IMR-90 (cell line): ENCODE measurements around the gene GABRB1. TPM values are rescaled to one million over a fixed set of nuclear protein-coding genes. Genes with fewer than 3 reads are reported as not detected.

Experiments used
- ATAC-seq: fragments of 200-7000 bp; cut with Tn5 transposase; 2 replicates; pipeline ENCODE4 v1.9.1; 2020; ENCODE audit warnings: low read depth, mild to moderate bottlenecking, moderate library complexity
- BruUV-seq: library from RNA; stranded (reverse); fragments of 400-500 nt; replicated peaks from 2 replicates; lab custom pipeline; 2021; lab: Mats Ljungman, UMichigan
- CTCF ChIA-PET: fragments of 300-600 bp; formaldehyde crosslinking; extraction: SDS; loops from one replicate; lab custom pipeline; 2021; ENCODE audit warnings: antibody characterized with exemption; lab: Yijun Ruan, JAX
- POLR2A ChIA-PET: fragments of 300-600 bp; sonication (Branson Sonifier 250); formaldehyde crosslinking; loops from one replicate; lab custom pipeline; 2022; ENCODE audit warnings: antibody characterized with exemption; ENCODE audit not compliant: unreplicated experiment; lab: Charles Lee
- DNase-seq: peaks from one replicate; pipeline ENCODE4 v3.0.0; 2013
- H2AFZ ChIP-seq: replicated peaks from 2 replicates; pipeline ENCODE3; 2013; ENCODE audit warnings: low read length, mild to moderate bottlenecking; ENCODE audit not compliant: poor library complexity
- H2AK5ac ChIP-seq: 2 replicates; pipeline ENCODE4 v1.6.1; 2013; ENCODE audit warnings: low read depth, low read length, inconsistent platforms
- H2AK9ac ChIP-seq: replicated peaks from 2 replicates; pipeline ENCODE3; 2013; ENCODE audit warnings: mild to moderate bottlenecking, low read depth, low read length, moderate library complexity; ENCODE audit not compliant: poor library complexity
- H2BK120ac ChIP-seq: 2 replicates; pipeline ENCODE4 v1.6.1; 2013; ENCODE audit warnings: low read depth, low read length, inconsistent platforms
- H2BK15ac ChIP-seq: 3 replicates; pipeline ENCODE4 v1.6.1; 2013; ENCODE audit warnings: low read depth, low read length, inconsistent platforms
- H2BK20ac ChIP-seq: 2 replicates; pipeline ENCODE4 v1.6.1; 2013; ENCODE audit warnings: low read depth, mild to moderate bottlenecking, inconsistent platforms, low read length, moderate library complexity
- H2BK5ac ChIP-seq: 2 replicates; pipeline ENCODE4 v1.6.1; 2013; ENCODE audit warnings: mild to moderate bottlenecking, low read depth, low read length, inconsistent platforms; ENCODE audit not compliant: poor library complexity, severe bottlenecking
- H3K14ac ChIP-seq: replicated peaks from 2 replicates; pipeline ENCODE4 v1.6.1; 2013; ENCODE audit warnings: low read depth, low read length, inconsistent platforms
- H3K18ac ChIP-seq: 2 replicates; pipeline ENCODE4 v1.6.1; 2013; ENCODE audit warnings: low read depth, low read length, control low read depth
- H3K23ac ChIP-seq: 2 replicates; pipeline ENCODE4 v1.6.1; 2013; ENCODE audit warnings: low read depth, low read length, inconsistent platforms
- H3K27ac ChIP-seq: 2 replicates; pipeline ENCODE4 v1.5.1; 2013; ENCODE audit warnings: mild to moderate bottlenecking, control low read depth, low read length; ENCODE audit not compliant: insufficient read depth
- H3K27me3 ChIP-seq: 2 replicates; pipeline ENCODE4 v1.6.1; 2013; ENCODE audit warnings: low read length; ENCODE audit not compliant: control insufficient read depth, insufficient read depth
- H3K36me3 ChIP-seq: 2 replicates; pipeline ENCODE4 v1.6.1; 2013; ENCODE audit warnings: low read length, mixed read lengths; ENCODE audit not compliant: control insufficient read depth, insufficient read depth
- H3K4ac ChIP-seq: 2 replicates; pipeline ENCODE4 v1.6.1; 2013; ENCODE audit warnings: low read depth, low read length, inconsistent platforms
- H3K4me1 ChIP-seq: 2 replicates; pipeline ENCODE4 v1.6.1; 2013; ENCODE audit warnings: low read length, mixed read lengths; ENCODE audit not compliant: control insufficient read depth, insufficient read depth
- H3K4me2 ChIP-seq: 2 replicates; pipeline ENCODE4 v1.6.1; 2013; ENCODE audit warnings: low read depth, mild to moderate bottlenecking, control low read depth, low read length, moderate library complexity
- H3K4me3 ChIP-seq: 2 replicates; pipeline ENCODE4 v1.5.1; 2013; ENCODE audit warnings: low read depth, mild to moderate bottlenecking, control low read depth, low read length, moderate library complexity; ENCODE audit not compliant: insufficient read depth
- H3K56ac ChIP-seq: 2 replicates; pipeline ENCODE4 v1.6.1; 2013; ENCODE audit warnings: low read length, inconsistent platforms; ENCODE audit not compliant: insufficient read depth; ENCODE audit errors: extremely low read depth
- H3K79me1 ChIP-seq, 2 experiments: 2 replicates each; pipeline ENCODE4 v1.6.1; 2013; ENCODE audit warnings: low read length in 2 of 2, inconsistent platforms in 1 of 2, low read depth in 1 of 2
- H3K9ac ChIP-seq: 2 replicates; pipeline ENCODE4 v1.6.1; 2013; ENCODE audit warnings: low read depth, low read length, control low read depth
- H3K9me1 ChIP-seq: 2 replicates; pipeline ENCODE4 v1.6.1; 2013; ENCODE audit warnings: low read length, inconsistent platforms; ENCODE audit not compliant: insufficient read depth
- H3K9me3 ChIP-seq: 2 replicates; pipeline ENCODE4 v1.6.1; 2013; ENCODE audit warnings: low read length; ENCODE audit not compliant: control insufficient read depth, insufficient read depth
- H4K20me1 ChIP-seq: 2 replicates; pipeline ENCODE4 v1.6.1; 2013; ENCODE audit warnings: low read length, inconsistent platforms; ENCODE audit not compliant: insufficient read depth
- H4K5ac ChIP-seq: 2 replicates; pipeline ENCODE4 v1.6.1; 2013; ENCODE audit warnings: mild to moderate bottlenecking, low read depth, low read length, control low read depth
- H4K8ac ChIP-seq, 2 experiments: 2 replicates each; pipeline ENCODE4 v1.6.1; 2013; ENCODE audit warnings: low read depth in 2 of 2, low read length in 2 of 2, control low read depth in 1 of 2, inconsistent platforms in 1 of 2
- H4K91ac ChIP-seq: 2 replicates; pipeline ENCODE4 v1.6.1; 2013; ENCODE audit warnings: low read depth, low read length, inconsistent platforms; ENCODE audit not compliant: insufficient read depth
- BHLHE40 ChIP-seq: fragments of 150-350 bp; IDR thresholded peaks from 2 replicates; pipeline ENCODE4 v1.6.1; 2016; ENCODE audit warnings: mild to moderate bottlenecking, low read depth, low read length
- CEBPB ChIP-seq: IDR thresholded peaks from 2 replicates; pipeline ENCODE4 v1.6.1; 2012; ENCODE audit warnings: low read depth, low read length, improper control_type of control experiment
- CHD1 ChIP-seq: IDR thresholded peaks from 2 replicates; pipeline ENCODE4 v1.6.1; 2012; ENCODE audit warnings: low read depth, low read length, improper control_type of control experiment
- ELK1 ChIP-seq: fragments of 150-350 bp; IDR thresholded peaks from 2 replicates; pipeline ENCODE4 v1.6.1; 2016; ENCODE audit warnings: low read depth, mild to moderate bottlenecking, low read length, moderate library complexity, borderline replicate concordance
- MAFK ChIP-seq: IDR thresholded peaks from 2 replicates; pipeline ENCODE4 v1.6.1; 2012; ENCODE audit warnings: low read depth, low read length, improper control_type of control experiment
- MXI1 ChIP-seq: IDR thresholded peaks from 2 replicates; pipeline ENCODE4 v1.6.1; 2012; ENCODE audit warnings: low read depth, mild to moderate bottlenecking, low read length, moderate library complexity, borderline replicate concordance
- NFE2L2 ChIP-seq: fragments of 150-350 bp; IDR thresholded peaks from 2 replicates; pipeline ENCODE4 v1.6.1; 2016; ENCODE audit warnings: low read depth, mild to moderate bottlenecking, low read length
- POLR2A ChIP-seq: IDR thresholded peaks from 2 replicates; pipeline ENCODE4 v1.6.1; 2012; ENCODE audit warnings: mild to moderate bottlenecking, low read depth, low read length
- RAD21 ChIP-seq: IDR thresholded peaks from 2 replicates; pipeline ENCODE4 v1.6.1; 2012; ENCODE audit warnings: low read length, improper control_type of control experiment
- RCOR1 ChIP-seq: IDR thresholded peaks from 2 replicates; pipeline ENCODE4 v1.6.1; 2012; ENCODE audit warnings: mild to moderate bottlenecking, low read length, improper control_type of control experiment; ENCODE audit not compliant: insufficient replicate concordance
- RFX5 ChIP-seq: IDR thresholded peaks from 2 replicates; pipeline ENCODE4 v1.8.0; 2012; ENCODE audit warnings: low read depth, mild to moderate bottlenecking, low read length, moderate library complexity
- SMC3 ChIP-seq: fragments of 150-350 bp; IDR thresholded peaks from 2 replicates; pipeline ENCODE4 v1.6.1; 2016; ENCODE audit warnings: low read depth, mild to moderate bottlenecking, antibody characterized with exemption, low read length, moderate library complexity
- WGBS, 2 experiments: methylation state at CpG; one replicate each; pipeline versions ENCODE4 v1.1.5 to v1.1.7; 2013; ENCODE audit warnings: missing lambda C conversion rate in 2 of 2; ENCODE audit not compliant: insufficient read length in 1 of 2; ENCODE audit errors: extremely low coverage in 2 of 2; 5-methylcytosine and 5-hydroxymethylcytosine counted together
- dilution Hi-C: fragments of 300-500 bp; cut with HindIII; formaldehyde crosslinking; loops from one replicate; pipeline ENCODE4 v1.14.3; 2018; ENCODE audit warnings: low sequenced_read_pairs; ENCODE audit not compliant: unreplicated experiment
- in situ Hi-C: fragments of 300-500 bp; cut with MboI; formaldehyde crosslinking; loops from 3 replicates; pipeline ENCODE4 v1.14.3; 2019; ENCODE audit warnings: low sequenced_read_pairs, inconsistent platforms, mixed read lengths
- intact Hi-C: fragments of 100-400 bp; cut with micrococcal nuclease; formaldehyde crosslinking; loops from 2 replicates; pipeline ENCODE4 v1.10.0; 2022
- polyA plus RNA-seq, 3 experiments: library from polyadenylated mRNA; depleted of rRNA; stranded (reverse); fragments of >200 nt; gene quantifications; 2 replicates each; pipeline ENCODE4 v1.2.3, GENCODE V29; 2012; ENCODE audit warnings: low replicate concordance in 1 of 3
- total RNA-seq: library from RNA; depleted of rRNA; stranded (reverse); fragments of >200 nt; gene quantifications from 2 replicates; pipeline ENCODE4 v1.2.3, GENCODE V29; 2012
- TF ChIP-seq, protein P1 (sequence below): fragments of 150-350 bp; IDR thresholded peaks from 2 replicates; pipeline ENCODE4 v1.6.1; 2017; ENCODE audit warnings: mild to moderate bottlenecking, antibody characterized with exemption, low read length, low read depth
- TF ChIP-seq, protein P2 (sequence below): conservative IDR thresholded peaks from 2 replicates; pipeline ENCODE4 v1.5.1; 2012; ENCODE audit warnings: mild to moderate bottlenecking, low read depth, low read length, improper control_type of control experiment

GABRB1 gene
- total and polyA plus RNA-seq, 2 of the 4 experiments (the other 2 are of a cell fraction), result 4.7 to 16.1 TPM

- TF ChIP-seq, protein P1, sequence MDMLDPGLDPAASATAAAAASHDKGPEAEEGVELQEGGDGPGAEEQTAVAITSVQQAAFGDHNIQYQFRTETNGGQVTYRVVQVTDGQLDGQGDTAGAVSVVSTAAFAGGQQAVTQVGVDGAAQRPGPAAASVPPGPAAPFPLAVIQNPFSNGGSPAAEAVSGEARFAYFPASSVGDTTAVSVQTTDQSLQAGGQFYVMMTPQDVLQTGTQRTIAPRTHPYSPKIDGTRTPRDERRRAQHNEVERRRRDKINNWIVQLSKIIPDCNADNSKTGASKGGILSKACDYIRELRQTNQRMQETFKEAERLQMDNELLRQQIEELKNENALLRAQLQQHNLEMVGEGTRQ, result no peak
- TF ChIP-seq MXI1, result no peak
- TF ChIP-seq RAD21, result no peak
- no peak for TF ChIP-seq POLR2A
- TF ChIP-seq CEBPB, result no peak
- no peak for TF ChIP-seq ELK1
- no peak for TF ChIP-seq RFX5
- TF ChIP-seq BHLHE40, result no peak
- TF ChIP-seq NFE2L2, result no peak
- TF ChIP-seq CHD1, result no peak
- no peak for TF ChIP-seq MAFK
- TF ChIP-seq, protein P2, sequence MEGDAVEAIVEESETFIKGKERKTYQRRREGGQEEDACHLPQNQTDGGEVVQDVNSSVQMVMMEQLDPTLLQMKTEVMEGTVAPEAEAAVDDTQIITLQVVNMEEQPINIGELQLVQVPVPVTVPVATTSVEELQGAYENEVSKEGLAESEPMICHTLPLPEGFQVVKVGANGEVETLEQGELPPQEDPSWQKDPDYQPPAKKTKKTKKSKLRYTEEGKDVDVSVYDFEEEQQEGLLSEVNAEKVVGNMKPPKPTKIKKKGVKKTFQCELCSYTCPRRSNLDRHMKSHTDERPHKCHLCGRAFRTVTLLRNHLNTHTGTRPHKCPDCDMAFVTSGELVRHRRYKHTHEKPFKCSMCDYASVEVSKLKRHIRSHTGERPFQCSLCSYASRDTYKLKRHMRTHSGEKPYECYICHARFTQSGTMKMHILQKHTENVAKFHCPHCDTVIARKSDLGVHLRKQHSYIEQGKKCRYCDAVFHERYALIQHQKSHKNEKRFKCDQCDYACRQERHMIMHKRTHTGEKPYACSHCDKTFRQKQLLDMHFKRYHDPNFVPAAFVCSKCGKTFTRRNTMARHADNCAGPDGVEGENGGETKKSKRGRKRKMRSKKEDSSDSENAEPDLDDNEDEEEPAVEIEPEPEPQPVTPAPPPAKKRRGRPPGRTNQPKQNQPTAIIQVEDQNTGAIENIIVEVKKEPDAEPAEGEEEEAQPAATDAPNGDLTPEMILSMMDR, result no peak
- no peak for TF ChIP-seq RCOR1
- no peak for TF ChIP-seq SMC3
- no peak overlapping the region for H2BK15ac ChIP-seq
- no peaks in the 10 kb centered on the region for H3K36me3 ChIP-seq
- DNase-seq (no peak), ATAC-seq (no peak)
- H4K5ac ChIP-seq, result no peak overlapping the region
- no peaks in the 10 kb centered on the region for H3K4me1 ChIP-seq
- H4K91ac ChIP-seq, result no peak overlapping the region
- no peak overlapping the region for H2AK5ac ChIP-seq
- H3K9me1 ChIP-seq, result no peaks in the 10 kb centered on the region
- no peak overlapping the region for H3K14ac ChIP-seq
- in situ Hi-C loops, result no loop called here
- dilution Hi-C loops, result no loop called here
- H4K20me1 ChIP-seq, result no peaks in the 10 kb centered on the region
- POLR2A ChIA-PET, result no interaction called here
- no peak overlapping the region for H3K9ac ChIP-seq
- no peak overlapping the region for H3K4ac ChIP-seq
- no peaks in the 10 kb centered on the region for H3K79me1 ChIP-seq
- intact Hi-C loops, result no loop called here
- H2AFZ ChIP-seq, result no peak overlapping the region
- no peak overlapping the region for H4K8ac ChIP-seq
- H2BK20ac ChIP-seq, result no peak overlapping the region
- no peak overlapping the region for H3K23ac ChIP-seq
- no peak overlapping the region for H2BK5ac ChIP-seq
- BruUV-seq, result no TSS peak
- H2AK9ac ChIP-seq, result no peak overlapping the region
- H3K9me3 ChIP-seq, result no peaks in the 10 kb centered on the region
- no peak overlapping the region for H3K18ac ChIP-seq
- no peaks in the 10 kb centered on the region for H3K27me3 ChIP-seq
- CTCF ChIA-PET, result no interaction called here
- no peak overlapping the region for H3K56ac ChIP-seq
- H2BK120ac ChIP-seq, result no peak overlapping the region
- no peak overlapping the region for H3K4me2 ChIP-seq
- no CpG with 5 or more reads among the region's 1 CpG for WGBS, 2 experiments
- no peak overlapping the region for H3K27ac ChIP-seq
- no peak overlapping the region for H3K4me3 ChIP-seq
Observed at GRCh38 chr4:47355568-47355967, 324.2 kb downstream of the GABRB1 start.
